ENCODE results near the gene SLC6A7.

DNA sequence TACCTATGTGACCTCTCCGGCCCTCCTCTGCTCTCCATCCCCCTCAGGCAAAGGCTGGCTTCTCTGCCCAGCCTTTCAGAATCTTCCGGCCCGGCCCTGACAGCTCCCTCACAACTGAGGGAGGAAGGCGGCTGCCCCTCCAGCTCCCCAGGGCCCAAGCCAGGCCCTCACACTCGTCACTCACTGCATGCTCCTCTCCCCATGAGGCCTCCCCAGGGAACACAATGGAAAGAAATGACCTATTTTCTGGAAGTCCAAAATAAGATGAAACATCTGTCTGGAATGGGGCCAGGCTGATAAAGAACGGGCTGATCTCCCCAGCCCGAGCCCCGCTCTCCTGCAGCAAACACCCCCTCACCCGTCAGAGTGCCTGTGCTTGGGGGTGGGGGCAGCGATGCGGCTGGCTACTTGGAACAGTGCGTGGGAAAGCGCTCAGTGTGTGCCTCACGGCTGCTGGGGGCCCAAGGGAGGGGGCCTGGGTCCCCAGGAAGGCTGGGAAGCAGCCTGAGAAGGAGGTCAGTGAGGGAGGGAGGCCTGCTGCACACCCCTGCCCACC, 45.5 kb upstream of the SLC6A7 start:
- TF ChIP-seq EP300 (IDR thresholded peaks at IDR 0.05) (peak; percentile 60), POLR2A (IDR thresholded peaks at IDR 0.05) (no peak)
- TF ChIP-seq, protein P1, sequence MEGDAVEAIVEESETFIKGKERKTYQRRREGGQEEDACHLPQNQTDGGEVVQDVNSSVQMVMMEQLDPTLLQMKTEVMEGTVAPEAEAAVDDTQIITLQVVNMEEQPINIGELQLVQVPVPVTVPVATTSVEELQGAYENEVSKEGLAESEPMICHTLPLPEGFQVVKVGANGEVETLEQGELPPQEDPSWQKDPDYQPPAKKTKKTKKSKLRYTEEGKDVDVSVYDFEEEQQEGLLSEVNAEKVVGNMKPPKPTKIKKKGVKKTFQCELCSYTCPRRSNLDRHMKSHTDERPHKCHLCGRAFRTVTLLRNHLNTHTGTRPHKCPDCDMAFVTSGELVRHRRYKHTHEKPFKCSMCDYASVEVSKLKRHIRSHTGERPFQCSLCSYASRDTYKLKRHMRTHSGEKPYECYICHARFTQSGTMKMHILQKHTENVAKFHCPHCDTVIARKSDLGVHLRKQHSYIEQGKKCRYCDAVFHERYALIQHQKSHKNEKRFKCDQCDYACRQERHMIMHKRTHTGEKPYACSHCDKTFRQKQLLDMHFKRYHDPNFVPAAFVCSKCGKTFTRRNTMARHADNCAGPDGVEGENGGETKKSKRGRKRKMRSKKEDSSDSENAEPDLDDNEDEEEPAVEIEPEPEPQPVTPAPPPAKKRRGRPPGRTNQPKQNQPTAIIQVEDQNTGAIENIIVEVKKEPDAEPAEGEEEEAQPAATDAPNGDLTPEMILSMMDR (IDR thresholded peaks at IDR 0.05), result no peak
